NCI-H2029 treated with DMSO at 0.1 percent for 48 hours (cell line): ENCODE measurements around the gene CLCN7.

Source experiments
- DNase-seq: peaks from one replicate; lab custom pipeline; 2025; lab: John Stamatoyannopoulos, UW

The CLCN7 gene

GRCh38 chr16:1430759-1431496 lies 43.9 kb downstream of the CLCN7 start, which contains the start of gene PERCC1:
Gene PERCC1 (plus strand): TSS chr16:1431078. CDS start chr16:1432594, 1,516 bp downstream.
- peak; percentile 36 for DNase-seq

GRCh38 chr16:1430214-1430758 lies 44.5 kb downstream of the CLCN7 start:
- no peak for DNase-seq

- no peak for DNase-seq
Measured at GRCh38 chr16:1429631-1430030, 45.2 kb downstream of the CLCN7 start.

GRCh38 chr16:1429012-1429411 lies 45.8 kb downstream of the CLCN7 start:
- no peak for DNase-seq

GRCh38 chr16:1428511-1428910 lies 46.3 kb downstream of the CLCN7 start:
- no peak for DNase-seq

GRCh38 chr16:1427473-1428461 lies 47.1 kb downstream of the CLCN7 start:
- DNase-seq: no peak

- peak; percentile 29 for DNase-seq
Measured at GRCh38 chr16:1426734-1427471, 47.9 kb downstream of the CLCN7 start.

GRCh38 chr16:1425616-1426370 lies 49.0 kb downstream of the CLCN7 start:
- no peak for DNase-seq

GRCh38 chr16:1424028-1424427 lies 50.8 kb downstream of the CLCN7 start:
- DNase-seq: no peak

GRCh38 chr16:1422076-1422475 lies 52.8 kb downstream of the CLCN7 start:
- no peak for DNase-seq

GRCh38 chr16:1420111-1420539 lies 54.7 kb downstream of the CLCN7 start:
- DNase-seq: no peak

- DNase-seq: no peak
Measured at GRCh38 chr16:1416521-1416941, 58.3 kb downstream of the CLCN7 start.

GRCh38 chr16:1414532-1415260 lies 60.1 kb downstream of the CLCN7 start, which contains the start of gene UNKL:
Gene UNKL (minus strand): TSS chr16:1414704. CDS start chr16:1414691, 13 bp downstream.
- DNase-seq: no peak

- DNase-seq: no peak
Measured at GRCh38 chr16:1413684-1414531, 60.9 kb downstream of the CLCN7 start.

- DNase-seq: no peak
Measured at GRCh38 chr16:1412847-1413246, 62.0 kb downstream of the CLCN7 start.

GRCh38 chr16:1408171-1408837 lies 66.5 kb downstream of the CLCN7 start:
- peak; percentile 50 for DNase-seq

- no peak for DNase-seq
Measured at GRCh38 chr16:1407753-1408152, 67.1 kb downstream of the CLCN7 start.

GRCh38 chr16:1403733-1404132 lies 71.1 kb downstream of the CLCN7 start:
- no peak for DNase-seq

- DNase-seq: no peak
Measured at GRCh38 chr16:1403036-1403435, 71.8 kb downstream of the CLCN7 start.
